ENCODE results near the gene NT5C3B. TPM values are rescaled to one million over a fixed set of nuclear protein-coding genes. Genes with fewer than 3 reads are reported as not detected.

NT5C3B gene
- total RNA-seq, 2 experiments from 2014 or later: 25.7 to 29.7 TPM

DNA sequence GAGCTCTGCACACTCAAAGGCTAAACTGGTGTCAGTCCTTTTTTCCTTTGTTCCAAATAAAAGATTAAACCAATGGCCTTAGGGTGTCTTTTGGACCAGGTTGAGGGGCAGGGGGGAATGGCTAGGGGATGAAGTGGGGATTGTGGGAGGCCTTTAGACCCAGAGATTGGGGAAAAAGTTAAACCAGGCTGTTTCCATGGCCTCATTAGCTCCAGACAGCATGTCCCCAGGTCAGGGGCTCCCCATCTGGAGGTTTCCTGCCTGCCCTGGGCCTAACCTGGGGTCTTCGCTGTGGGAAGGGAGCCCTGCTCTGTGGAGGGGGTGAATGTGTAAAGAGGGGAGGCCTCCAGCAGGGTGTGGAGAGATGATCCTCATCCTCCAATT lies 12.9 kb downstream of the NT5C3B start:
- no peak overlapping the region for H3K27ac Mint-ChIP-seq
- Histone ChIP-seq H3K9me3 (ENCODE audit: control insufficient read depth in 1 of 2, insufficient read depth in 1 of 2, low read length in 2 of 2) (no peaks in the 10 kb centered on the region), H3K36me3 (ENCODE audit: insufficient read depth, low read length) (peaks cover 2% of the 10 kb centered on the region), H3K4me1 (ENCODE audit: insufficient read depth, low read length) (no peaks in the 10 kb centered on the region), H3K27me3 (ENCODE audit: control insufficient read depth in 1 of 2, insufficient read depth in 2 of 2, low read length in 2 of 2) (no peaks in the 10 kb centered on the region), H3K4me3 (ENCODE audit: low read length) (no peak overlapping the region), H3K27ac (ENCODE audit: low read depth in 1 of 2, low read length in 2 of 2) (no peak overlapping the region)
- ATAC-seq (ENCODE audit: poor library complexity) (no peak), DNase-seq (no peak)
- no peaks in the 10 kb centered on the region for H3K4me1 Mint-ChIP-seq (ENCODE audit: low read depth)
- H3K27me3 Mint-ChIP-seq: no peaks in the 10 kb centered on the region
- intact Hi-C loops (cut with DNase I, micrococcal nuclease): no loop called here
- TF ChIP-seq CTCF (IDR thresholded peaks at IDR 0.05): no peak
- H3K9me3 Mint-ChIP-seq: no peaks in the 10 kb centered on the region
- no peak overlapping the region for H3K4me3 Mint-ChIP-seq
- CTCF ChIA-PET: no interaction called here
- H3K36me3 Mint-ChIP-seq (ENCODE audit: low read depth): peaks cover 9% of the 10 kb centered on the region
- POLR2A ChIA-PET: no interaction called here

GRCh38 chr17:41822216-41823140 lies 13.6 kb downstream of the NT5C3B start:
- intact Hi-C loops (cut with DNase I, micrococcal nuclease): no loop called here
- CTCF ChIA-PET: no interaction called here
- Mint-ChIP-seq H3K27me3 (no peaks in the 10 kb centered on the region), H3K27ac (no peak overlapping the region), H3K36me3 (ENCODE audit: low read depth) (peaks cover 3% of the 10 kb centered on the region), H3K4me3 (no peak overlapping the region), H3K4me1 (ENCODE audit: low read depth) (no peaks in the 10 kb centered on the region), H3K9me3 (no peaks in the 10 kb centered on the region)
- no peak for DNase-seq
- Histone ChIP-seq H3K9me3 (ENCODE audit: control insufficient read depth in 1 of 2, insufficient read depth in 1 of 2, low read length in 2 of 2) (no peaks in the 10 kb centered on the region), H3K27ac (ENCODE audit: low read depth in 1 of 2, low read length in 2 of 2) (no peak overlapping the region), H3K4me3 (ENCODE audit: low read length) (no peak overlapping the region), H3K36me3 (ENCODE audit: insufficient read depth, low read length) (peaks cover 2% of the 10 kb centered on the region), H3K27me3 (ENCODE audit: control insufficient read depth in 1 of 2, insufficient read depth in 2 of 2, low read length in 2 of 2) (no peaks in the 10 kb centered on the region), H3K4me1 (ENCODE audit: insufficient read depth, low read length) (no peaks in the 10 kb centered on the region)
- POLR2A ChIA-PET: interaction anchor here (1.2 kb wide), 1 partner anchor 12 kb away, joined by 3 read pairs; no protein-coding TSS in a partner anchor
- ATAC-seq (ENCODE audit: poor library complexity): no peak
- TF ChIP-seq CTCF (IDR thresholded peaks at IDR 0.05): no peak

- DNase-seq: no peak
- Mint-ChIP-seq H3K27ac (no peak overlapping the region), H3K4me1 (ENCODE audit: low read depth) (no peaks in the 10 kb centered on the region), H3K36me3 (ENCODE audit: low read depth) (no peaks in the 10 kb centered on the region), H3K27me3 (no peaks in the 10 kb centered on the region), H3K4me3 (no peak overlapping the region), H3K9me3 (no peaks in the 10 kb centered on the region)
- Histone ChIP-seq H3K27me3 (ENCODE audit: control insufficient read depth in 1 of 2, insufficient read depth in 2 of 2, low read length in 2 of 2) (no peaks in the 10 kb centered on the region), H3K4me3 (ENCODE audit: low read length) (no peak overlapping the region), H3K4me1 (ENCODE audit: insufficient read depth, low read length) (no peaks in the 10 kb centered on the region), H3K9me3 (ENCODE audit: control insufficient read depth in 1 of 2, insufficient read depth in 1 of 2, low read length in 2 of 2) (no peaks in the 10 kb centered on the region), H3K27ac (ENCODE audit: low read depth in 1 of 2, low read length in 2 of 2) (no peak overlapping the region), H3K36me3 (ENCODE audit: insufficient read depth, low read length) (peaks cover 2% of the 10 kb centered on the region)
- ATAC-seq (ENCODE audit: poor library complexity): no peak
- intact Hi-C loops (cut with DNase I, micrococcal nuclease): no loop called here
- ChIA-PET POLR2A (interaction anchor here (1.2 kb wide), 1 partner anchor 11 kb away, joined by 3 read pairs; no protein-coding TSS in a partner anchor), CTCF (no interaction called here)
- no peak for TF ChIP-seq CTCF (IDR thresholded peaks at IDR 0.05)
Measured at GRCh38 chr17:41821776-41822175, 14.3 kb downstream of the NT5C3B start.
